Activated naive CD4-positive, alpha-beta T cell treated with anti-CD3 and anti-CD28 coated beads, Interleukin-2, amount 50 U/mL, for 72 hours (primary cell): ENCODE data around the gene TENM3. TPM values are rescaled to one million over a fixed set of nuclear protein-coding genes. Genes with fewer than 3 reads are reported as not detected.

Experiments
- ATAC-seq, 2 donors: fragments of 150-1000 bp; cut with Tn5 transposase; 2 replicates each; pipeline ENCODE4 v1.10.0; 2021; ENCODE audit warnings: mild to moderate bottlenecking in 2 of 2, moderate library complexity in 2 of 2
- DNase-seq, 2 donors: peaks; one replicate each; pipeline ENCODE4 v3.0.0; 2021 to 2022; ENCODE audit warnings: low spot score in 2 of 2
- H3K27ac Mint-ChIP-seq, 2 donors: one replicate each; pipeline ENCODE4 v1.8.0; 2022; ENCODE audit warnings: mild to moderate bottlenecking in 2 of 2, mixed read lengths in 2 of 2
- H3K36me3 Mint-ChIP-seq, 2 donors: one replicate each; pipeline ENCODE4 v1.8.0; 2022; ENCODE audit warnings: mixed read lengths in 2 of 2
- H3K9me3 Mint-ChIP-seq, 2 donors: one replicate each; pipeline ENCODE4 v1.8.0; 2022; ENCODE audit warnings: mixed read lengths in 2 of 2
- total RNA-seq, 2 donors: library from RNA; stranded (reverse); gene quantifications; one replicate each; pipeline ENCODE4 v1.2.3, GENCODE V29; 2022

TENM3 gene
- total RNA-seq, 2 donors from 2014 or later = not detected

DNA sequence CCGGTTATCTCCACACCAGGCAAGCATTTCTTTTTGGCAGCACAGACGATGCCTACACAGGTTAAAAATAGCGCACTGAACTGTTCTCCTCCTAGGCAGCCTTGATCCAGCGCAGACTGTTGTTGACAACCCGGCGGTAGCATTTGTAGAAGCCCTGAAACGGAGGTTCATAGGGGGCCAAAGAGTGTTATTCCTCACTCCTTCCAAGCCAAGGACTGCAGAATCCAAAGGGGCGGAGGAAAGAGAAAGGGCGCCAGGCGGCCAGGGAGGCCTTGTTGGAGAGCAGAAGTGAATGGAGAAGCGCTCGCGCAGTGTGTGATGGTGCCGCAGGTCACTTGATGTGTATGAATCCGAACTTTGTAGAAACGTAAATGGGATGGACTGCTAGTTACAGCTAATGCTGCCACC is 82.7 kb downstream of the TENM3 start:
- Mint-ChIP-seq H3K9me3 (peaks cover 0 to 6% of the 10 kb centered on the region in 2 donors), H3K27ac (no peak overlapping the region), H3K36me3 (no peaks in the 10 kb centered on the region)
- DNase-seq = no peak
- ATAC-seq = no peak

- ATAC-seq (no peak), DNase-seq (no peak)
- no peaks in the 10 kb centered on the region for H3K36me3 Mint-ChIP-seq
- no peak overlapping the region for H3K27ac Mint-ChIP-seq
- H3K9me3 Mint-ChIP-seq = no peaks in the 10 kb centered on the region
Observed at GRCh38 chr4:182328505-182328904, 85.3 kb downstream of the TENM3 start.

GRCh38 chr4:182337366-182337765 is 94.2 kb downstream of the TENM3 start:
- DNase-seq (no peak), ATAC-seq (no peak)
- Mint-ChIP-seq H3K36me3 (no peaks in the 10 kb centered on the region), H3K9me3 (no peaks in the 10 kb centered on the region), H3K27ac (no peak overlapping the region)

- no peaks in the 10 kb centered on the region for H3K9me3 Mint-ChIP-seq
- ATAC-seq = no peak
Observed at GRCh38 chr4:182338063-182338462, 94.9 kb downstream of the TENM3 start.

GRCh38 chr4:182338746-182339145 is 95.5 kb downstream of the TENM3 start:
- DNase-seq = no peak
- no peak overlapping the region for H3K27ac Mint-ChIP-seq
- no peak for ATAC-seq
- H3K9me3 Mint-ChIP-seq = no peaks in the 10 kb centered on the region
- no peaks in the 10 kb centered on the region for H3K36me3 Mint-ChIP-seq

More at GRCh38 chr4:182338063-182338462, 94.9 kb downstream of the TENM3 start:
- DNase-seq = no peak
- H3K36me3 Mint-ChIP-seq = no peaks in the 10 kb centered on the region
- H3K27ac Mint-ChIP-seq = no peak overlapping the region

DNA sequence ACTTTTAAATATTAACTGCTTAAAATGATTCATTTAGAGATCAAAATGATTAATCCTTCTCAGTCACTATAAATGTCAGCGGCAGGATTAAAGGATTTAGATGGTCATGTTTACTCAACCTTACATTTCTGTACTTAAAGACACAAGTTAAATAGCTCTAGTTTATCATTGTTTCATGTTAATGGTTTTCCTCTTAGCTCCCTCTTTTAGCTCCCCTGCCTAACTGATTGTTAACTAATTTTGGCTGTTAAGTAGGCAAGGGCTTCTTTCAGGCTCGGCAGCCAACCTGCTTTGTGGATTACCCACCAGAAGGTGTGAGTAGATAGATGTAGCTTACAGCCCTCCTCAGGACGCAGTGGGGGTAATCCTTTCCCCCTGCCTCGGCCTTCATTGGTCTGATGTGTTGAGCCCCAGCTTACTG is 96.0 kb downstream of the TENM3 start:
- no peak for ATAC-seq
- H3K9me3 Mint-ChIP-seq = no peaks in the 10 kb centered on the region
- DNase-seq = no peak
- no peak overlapping the region for H3K27ac Mint-ChIP-seq
- H3K36me3 Mint-ChIP-seq = no peaks in the 10 kb centered on the region

GRCh38 chr4:182343453-182343852 is 100.3 kb downstream of the TENM3 start:
- Mint-ChIP-seq H3K9me3 (peaks cover 0 to 3% of the 10 kb centered on the region in 2 donors), H3K27ac (no peak overlapping the region), H3K36me3 (no peaks in the 10 kb centered on the region)
- ATAC-seq (no peak), DNase-seq (no peak)

DNA sequence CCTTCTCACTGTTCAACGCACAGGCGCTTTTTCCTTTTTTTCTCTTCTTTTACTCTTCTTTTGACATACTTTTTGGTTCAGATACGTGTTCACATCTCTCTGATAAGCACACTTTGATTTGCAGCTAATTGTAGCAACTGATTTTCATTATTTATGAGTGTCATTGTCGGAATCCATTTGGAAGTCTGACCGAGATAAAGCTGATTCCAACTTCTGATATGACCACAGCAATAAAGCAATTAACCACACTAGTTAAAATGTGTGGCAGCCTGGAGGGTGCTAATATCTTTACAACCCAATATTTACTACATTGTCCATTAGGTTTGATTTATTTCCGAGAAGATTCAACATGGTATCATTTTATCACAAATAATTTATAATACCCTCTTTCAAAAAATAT is 101.8 kb downstream of the TENM3 start:
- peaks cover 0 to 3% of the 10 kb centered on the region in 2 donors for H3K9me3 Mint-ChIP-seq

DNA sequence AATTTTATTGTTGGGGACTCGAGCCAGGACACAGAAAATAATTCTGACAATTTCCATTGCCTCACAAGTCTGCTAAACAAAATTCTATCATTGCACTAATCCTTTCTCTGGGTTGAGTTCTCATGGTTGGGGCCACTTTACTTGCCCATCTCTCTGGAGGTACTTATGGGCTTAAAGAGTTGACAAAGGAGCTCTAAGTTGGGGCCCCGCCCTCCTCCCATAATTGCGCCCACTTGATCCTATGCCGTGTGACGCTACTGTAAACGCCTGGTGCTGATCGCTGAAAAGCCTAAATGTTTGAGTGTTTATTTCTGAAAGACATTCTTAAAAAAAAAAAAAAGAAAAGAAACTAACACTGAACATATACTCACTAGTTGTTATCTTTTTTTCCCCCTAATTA is 103.0 kb downstream of the TENM3 start:
- H3K9me3 Mint-ChIP-seq = peaks cover 0 to 3% of the 10 kb centered on the region in 2 donors
- ATAC-seq = no peak

More for the DNA sequence above, 101.8 kb downstream of the TENM3 start:
- H3K36me3 Mint-ChIP-seq = no peaks in the 10 kb centered on the region
- DNase-seq (no peak), ATAC-seq (no peak)
- no peak overlapping the region for H3K27ac Mint-ChIP-seq

GRCh38 chr4:182346675-182347375 is 103.6 kb downstream of the TENM3 start:
- Mint-ChIP-seq H3K9me3 (peaks cover 0 to 3% of the 10 kb centered on the region in 2 donors), H3K36me3 (no peaks in the 10 kb centered on the region), H3K27ac (no peak overlapping the region)
- ATAC-seq (no peak), DNase-seq (no peak)

More for the DNA sequence above, 103.0 kb downstream of the TENM3 start:
- DNase-seq = no peak
- Mint-ChIP-seq H3K27ac (no peak overlapping the region), H3K36me3 (no peaks in the 10 kb centered on the region)

DNA sequence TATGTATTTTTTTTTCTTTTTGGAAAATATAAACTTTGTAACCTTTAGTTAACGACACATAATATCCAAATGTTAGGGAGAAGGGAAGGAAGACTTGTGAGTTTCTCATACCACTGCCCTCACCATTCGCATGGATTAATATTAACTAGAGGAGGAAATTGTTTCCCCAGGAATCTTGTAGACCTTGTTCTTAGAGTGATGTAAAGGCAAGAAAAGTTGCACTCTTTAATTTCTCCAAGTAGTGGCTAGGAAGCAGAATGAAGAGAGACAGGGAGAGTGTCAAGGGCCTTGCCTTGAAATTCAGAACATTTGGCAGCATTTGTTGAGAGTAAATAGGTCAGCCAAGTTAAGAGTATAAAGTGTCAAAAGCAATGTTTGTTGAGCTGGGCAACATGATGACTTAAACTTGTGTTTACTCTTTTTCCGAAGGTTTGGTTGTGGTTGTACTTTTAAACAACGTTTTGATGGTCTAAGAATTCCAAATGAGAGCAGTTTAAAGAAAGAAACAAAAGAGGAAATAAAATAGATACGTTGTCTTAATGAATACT is 105.7 kb downstream of the TENM3 start:
- ATAC-seq = no peak
- no peak for DNase-seq
- Mint-ChIP-seq H3K27ac (no peak overlapping the region), H3K9me3 (peaks cover 0 to 3% of the 10 kb centered on the region in 2 donors), H3K36me3 (no peaks in the 10 kb centered on the region)

DNA sequence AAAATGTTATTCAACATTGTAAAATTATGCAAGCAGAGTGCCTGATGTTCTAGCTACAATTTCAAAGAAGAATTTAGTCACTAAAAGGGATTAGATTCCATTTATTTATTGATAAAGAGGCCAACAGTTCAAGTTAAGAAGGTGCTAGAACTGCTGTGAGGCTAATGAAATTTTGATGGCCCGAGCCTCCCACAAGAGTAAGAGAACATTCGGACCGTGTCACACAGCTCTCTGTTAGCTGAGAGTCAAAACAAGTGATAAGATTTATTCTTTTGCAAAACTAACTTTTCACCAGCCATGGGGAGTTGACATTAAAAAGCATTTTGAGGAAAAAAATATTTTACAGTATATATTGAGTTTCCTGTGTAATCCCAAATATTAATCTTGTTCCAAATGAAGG is 106.8 kb downstream of the TENM3 start:
- no peaks in the 10 kb centered on the region for H3K36me3 Mint-ChIP-seq
- no peak overlapping the region for H3K27ac Mint-ChIP-seq
- DNase-seq (no peak), ATAC-seq (no peak)
- H3K9me3 Mint-ChIP-seq = peaks cover 0 to 3% of the 10 kb centered on the region in 2 donors

GRCh38 chr4:182351485-182351884 is 108.3 kb downstream of the TENM3 start:
- Mint-ChIP-seq H3K9me3 (peaks cover 5 to 9% of the 10 kb centered on the region in 2 donors), H3K27ac (no peak overlapping the region), H3K36me3 (no peaks in the 10 kb centered on the region)
- no peak for DNase-seq
- no peak for ATAC-seq

DNA sequence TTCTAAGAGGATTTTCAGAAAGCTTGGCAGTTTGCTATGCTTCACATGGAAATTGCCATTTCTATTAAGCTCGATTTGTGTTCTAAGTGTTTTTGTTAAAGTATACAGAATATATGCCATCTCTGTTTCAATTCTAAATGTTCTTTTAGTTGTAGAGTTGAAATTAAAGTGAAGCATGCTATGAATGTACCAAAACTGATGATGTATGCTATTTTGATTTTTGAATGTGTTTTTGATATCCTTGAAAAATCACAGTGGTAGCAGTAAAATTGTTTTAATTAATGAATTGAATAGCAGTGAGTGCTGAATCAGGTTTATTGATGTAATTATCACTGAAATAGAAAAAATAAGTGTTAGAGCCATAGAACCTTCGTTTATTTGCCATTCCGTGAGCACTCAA is 110.9 kb downstream of the TENM3 start:
- ATAC-seq = no peak
- DNase-seq = no peak
- H3K9me3 Mint-ChIP-seq = peaks cover 5 to 6% of the 10 kb centered on the region in 2 donors
- H3K27ac Mint-ChIP-seq = no peak overlapping the region
- H3K36me3 Mint-ChIP-seq = no peaks in the 10 kb centered on the region

DNA sequence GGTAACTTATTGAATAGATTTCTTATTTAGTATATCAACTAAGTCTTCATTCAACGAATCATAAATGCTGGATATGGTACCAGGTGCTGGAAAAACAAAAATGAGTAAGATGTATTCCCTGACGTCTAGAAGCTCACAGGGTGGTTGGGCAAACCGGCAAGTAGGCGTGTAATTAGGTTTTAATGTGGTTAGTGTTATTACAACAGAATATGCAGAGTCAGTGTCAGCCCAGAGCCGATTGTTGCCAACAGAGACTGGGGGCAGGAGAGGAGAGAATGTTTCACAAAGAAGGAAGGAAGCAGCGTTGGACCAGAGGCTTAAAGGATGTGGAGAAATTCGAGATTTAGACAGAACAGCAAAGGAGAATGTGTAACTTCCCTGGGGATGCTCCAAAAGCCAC is 111.7 kb downstream of the TENM3 start:
- Mint-ChIP-seq H3K27ac (no peak overlapping the region), H3K36me3 (no peaks in the 10 kb centered on the region), H3K9me3 (peaks cover 8 to 10% of the 10 kb centered on the region in 2 donors)
- ATAC-seq (no peak), DNase-seq (no peak)

GRCh38 chr4:182367153-182367552 is 124.0 kb downstream of the TENM3 start:
- DNase-seq = no peak
- ATAC-seq = no peak
- Mint-ChIP-seq H3K27ac (no peak overlapping the region), H3K36me3 (no peaks in the 10 kb centered on the region), H3K9me3 (peaks cover 0 to 5% of the 10 kb centered on the region in 2 donors)

GRCh38 chr4:182369211-182369610 is 126.0 kb downstream of the TENM3 start:
- H3K9me3 Mint-ChIP-seq = peaks cover 0 to 5% of the 10 kb centered on the region in 2 donors
- no peak overlapping the region for H3K27ac Mint-ChIP-seq
- no peak for DNase-seq
- ATAC-seq = no peak
- no peaks in the 10 kb centered on the region for H3K36me3 Mint-ChIP-seq

DNA sequence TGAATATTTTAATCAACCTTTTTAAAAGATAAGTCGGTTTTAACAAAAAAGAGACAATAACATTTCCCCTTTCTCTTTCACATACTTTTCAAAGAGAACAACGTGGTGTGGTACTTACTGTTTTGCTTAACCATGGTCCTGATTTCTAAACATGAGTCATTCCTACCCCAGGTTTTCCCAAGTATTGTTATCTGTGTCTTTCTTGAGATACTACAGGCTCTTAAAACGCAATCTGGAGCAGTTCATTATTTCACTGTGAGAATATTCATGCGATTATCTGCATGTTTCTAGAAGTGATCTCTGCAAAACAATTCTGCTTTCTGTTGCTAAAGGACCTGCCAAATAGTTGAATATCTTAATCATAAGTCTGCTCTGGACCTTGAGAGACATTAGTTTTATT is 127.3 kb downstream of the TENM3 start:
- no peak for ATAC-seq
- Mint-ChIP-seq H3K36me3 (no peaks in the 10 kb centered on the region), H3K9me3 (peaks cover 0 to 5% of the 10 kb centered on the region in 2 donors), H3K27ac (no peak overlapping the region)
- no peak for DNase-seq
